ENCODE data around the gene CLEC17A. TPM values are rescaled to one million over a fixed set of nuclear protein-coding genes. Genes with fewer than 3 reads are reported as not detected.
"Not testable (repeated sequence)": the region's sequence is repeated elsewhere in the genome, so short reads cannot be mapped to it uniquely, and the experiment has no call there.

Gene CLEC17A
- total and polyA plus RNA-seq, 7 donors: 13.7 TPM; not detected in 6

GRCh38 chr19:14563590-14563926, 19.3 kb upstream of the CLEC17A start:
- Histone ChIP-seq H3K27me3 (no peaks in the 10 kb centered on the region), H3K27ac (no peak overlapping the region), H3K36me3 (peaks cover 0 to 34% (median 5%) of the 10 kb centered on the region in 4 donors), H3K9me3 (no peaks in the 10 kb centered on the region), H3K4me3 (no peak overlapping the region), H3K4me1 (no peaks in the 10 kb centered on the region)
- 95 to 96% methylated on average over 16 of the region's 16 CpGs for WGBS, 2 donors
- DNase-seq: no peak
- intact Hi-C loops (cut with DNase I): no loop called here
- TF ChIP-seq EP300 (IDR thresholded peaks at IDR 0.05) (no peak), POLR2AphosphoS5 (IDR thresholded peaks at IDR 0.05) (no peak), CTCF (IDR thresholded peaks at IDR 0.05) (no peak), POLR2A (IDR thresholded peaks at IDR 0.05) (no peak)

- WGBS, 2 donors: 70 to 78% methylated on average over 33 of the region's 33 CpGs
- Histone ChIP-seq H3K27me3 (no peaks in the 10 kb centered on the region), H3K9me3 (no peaks in the 10 kb centered on the region), H3K36me3 (peaks cover 0 to 34% (median 5%) of the 10 kb centered on the region in 4 donors), H3K4me3 (no peak overlapping the region), H3K4me1 (peaks cover 0 to under 1% (median 0%) of the 10 kb centered on the region in 4 donors), H3K27ac (no peak overlapping the region)
- no peak for DNase-seq
- TF ChIP-seq POLR2AphosphoS5 (IDR thresholded peaks at IDR 0.05) (no peak), CTCF (IDR thresholded peaks at IDR 0.05) (no peak), POLR2A (IDR thresholded peaks at IDR 0.05) (no peak), EP300 (IDR thresholded peaks at IDR 0.05) (no peak)
- intact Hi-C loops (cut with DNase I): no loop called here
Observed at GRCh38 chr19:14563989-14564651, 18.8 kb upstream of the CLEC17A start.

- H3K4me3 ChIP-seq; DNase-seq; H3K27ac ChIP-seq; H3K4me1 ChIP-seq; intact Hi-C loops (cut with DNase I); H3K9me3 ChIP-seq; H3K27me3 ChIP-seq: not testable (repeated sequence)
- 82 to 87% methylated on average over 22 of the region's 22 CpGs for WGBS, 2 donors
- peaks cover 0 to 34% (median 5%) of the 10 kb centered on the region in 4 donors for H3K36me3 ChIP-seq
Observed at GRCh38 chr19:14564652-14565297, 18.1 kb upstream of the CLEC17A start.

DNA sequence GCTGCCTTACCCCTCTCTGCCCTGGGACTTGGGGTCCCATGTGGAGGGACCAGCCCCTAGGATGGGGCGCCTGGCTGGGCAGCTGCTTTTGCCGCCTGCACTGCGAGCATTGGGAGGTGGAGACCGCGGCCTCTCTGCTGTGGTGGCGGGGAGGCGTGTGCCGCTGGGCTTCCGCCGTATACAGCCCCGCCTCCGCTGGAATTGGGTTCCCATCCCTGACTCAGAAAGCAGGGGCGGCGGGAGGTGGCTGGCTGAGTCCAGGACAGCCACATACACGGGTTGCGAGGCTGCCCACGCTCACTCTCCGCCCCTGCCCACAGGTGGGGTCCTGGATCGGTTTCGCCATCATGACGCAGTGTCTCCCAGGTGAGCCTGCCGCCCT, 17.6 kb upstream of the CLEC17A start:
- no peak for TF ChIP-seq POLR2A (IDR thresholded peaks at IDR 0.05)
- Histone ChIP-seq H3K36me3 (peaks cover 0 to 34% (median 5%) of the 10 kb centered on the region in 4 donors), H3K4me1 (peaks cover 0 to 12% (median 10%) of the 10 kb centered on the region in 4 donors), H3K27me3 (no peaks in the 10 kb centered on the region), H3K9me3 (no peaks in the 10 kb centered on the region), H3K27ac (no peak overlapping the region), H3K4me3 (no peak overlapping the region)
- 91 to 94% methylated on average over 22 of the region's 22 CpGs for whole genome bisulfite sequencing, 2 donors
- DNase-seq: no peak
- intact Hi-C loops (cut with DNase I): no loop called here

DNA sequence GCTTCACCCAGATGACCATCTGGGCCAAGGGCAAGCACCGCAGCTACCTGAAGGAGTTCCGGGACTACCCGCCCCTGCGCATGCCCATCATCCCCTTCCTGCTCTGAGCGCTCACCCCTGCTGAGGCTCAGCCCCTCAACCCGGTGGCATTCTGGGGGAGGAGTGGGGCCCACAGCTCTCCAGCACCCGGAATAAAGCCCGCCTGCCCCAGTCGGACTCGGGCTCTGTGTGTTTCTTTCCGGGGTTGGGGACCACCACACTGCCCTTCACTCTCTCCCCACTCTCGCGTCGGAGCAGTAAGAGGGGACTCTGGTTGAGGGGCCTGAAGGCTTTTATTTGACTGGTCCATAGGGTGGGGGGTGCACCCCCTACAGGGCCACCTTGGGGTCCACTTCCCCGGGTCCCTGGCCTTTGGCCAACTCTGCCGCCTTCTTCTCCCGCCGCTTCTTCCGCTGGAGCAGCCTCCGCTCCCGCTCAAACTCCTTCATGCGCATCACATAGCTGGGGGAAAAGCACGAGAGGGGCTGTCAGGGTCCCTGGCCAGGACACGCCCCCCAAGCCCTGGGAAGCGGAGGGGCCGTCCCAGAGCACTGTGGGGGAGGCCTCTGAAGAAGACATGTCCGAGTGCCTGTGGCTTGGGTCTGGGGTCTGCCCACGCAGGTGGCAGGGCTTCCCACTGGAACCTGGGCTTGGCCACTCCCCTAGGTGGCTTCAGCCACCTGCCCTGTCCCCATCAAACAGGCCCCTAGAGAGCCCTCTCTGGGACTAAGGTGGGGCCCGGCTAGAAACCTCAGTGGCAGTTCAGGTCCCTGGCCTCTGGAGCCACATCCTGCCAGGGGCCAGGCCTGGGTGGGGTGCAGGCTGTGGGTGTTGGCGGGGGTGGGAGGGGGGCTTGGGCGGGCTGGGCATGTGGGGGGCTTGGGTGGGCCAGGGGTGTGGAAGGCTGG, 16.8 kb upstream of the CLEC17A start:
- Histone ChIP-seq H3K4me3 (no peak overlapping the region), H3K27ac (no peak overlapping the region), H3K27me3 (no peaks in the 10 kb centered on the region), H3K4me1 (peaks cover 0 to 19% (median 18%) of the 10 kb centered on the region in 4 donors), H3K36me3 (peaks cover 0 to 34% (median 5%) of the 10 kb centered on the region in 4 donors), H3K9me3 (no peaks in the 10 kb centered on the region)
- no peak for TF ChIP-seq POLR2A (IDR thresholded peaks at IDR 0.05)
- TF ChIP-seq CTCF (IDR thresholded peaks at IDR 0.05): no peak
- TF ChIP-seq POLR2AphosphoS5 (IDR thresholded peaks at IDR 0.05): no peak
- no peak for TF ChIP-seq EP300 (IDR thresholded peaks at IDR 0.05)
- intact Hi-C loops (cut with DNase I): no loop called here
- no peak for DNase-seq
- 87 to 91% methylated on average over 27 to 28 of the region's 31 CpGs for WGBS, 2 donors
